GM12872 (cell line): Measurements from ENCODE around the gene SLC25A11.

ENCODE experiments used
- TF ChIP-seq, protein P1 (sequence below): IDR thresholded peaks from 3 replicates; pipeline ENCODE4 v1.5.1; 2011; ENCODE audit warnings: low read depth, mild to moderate bottlenecking, low read length, moderate library complexity; ENCODE audit not compliant: insufficient read depth

Gene SLC25A11

DNA sequence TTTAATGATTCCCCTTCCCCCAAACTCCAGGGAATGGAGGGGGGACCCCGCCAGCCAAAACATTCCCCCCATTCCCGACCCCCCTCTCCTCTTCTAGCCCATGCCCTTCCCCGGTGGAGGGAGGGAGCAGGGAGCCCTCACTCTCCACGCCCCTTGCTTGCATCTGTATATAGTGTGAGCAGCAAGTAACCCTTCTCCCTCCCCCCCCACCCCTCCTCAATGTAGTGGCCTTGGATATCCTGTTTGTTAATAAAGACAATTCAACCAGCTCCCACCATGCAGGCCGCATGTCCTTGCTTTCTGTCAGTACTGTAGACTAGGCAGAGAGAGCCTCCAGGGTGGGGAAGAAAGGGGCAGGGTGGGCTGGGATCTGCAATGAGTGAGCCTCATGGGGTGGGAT lies 42.1 kb downstream of the SLC25A11 start:
- TF ChIP-seq, protein P1, sequence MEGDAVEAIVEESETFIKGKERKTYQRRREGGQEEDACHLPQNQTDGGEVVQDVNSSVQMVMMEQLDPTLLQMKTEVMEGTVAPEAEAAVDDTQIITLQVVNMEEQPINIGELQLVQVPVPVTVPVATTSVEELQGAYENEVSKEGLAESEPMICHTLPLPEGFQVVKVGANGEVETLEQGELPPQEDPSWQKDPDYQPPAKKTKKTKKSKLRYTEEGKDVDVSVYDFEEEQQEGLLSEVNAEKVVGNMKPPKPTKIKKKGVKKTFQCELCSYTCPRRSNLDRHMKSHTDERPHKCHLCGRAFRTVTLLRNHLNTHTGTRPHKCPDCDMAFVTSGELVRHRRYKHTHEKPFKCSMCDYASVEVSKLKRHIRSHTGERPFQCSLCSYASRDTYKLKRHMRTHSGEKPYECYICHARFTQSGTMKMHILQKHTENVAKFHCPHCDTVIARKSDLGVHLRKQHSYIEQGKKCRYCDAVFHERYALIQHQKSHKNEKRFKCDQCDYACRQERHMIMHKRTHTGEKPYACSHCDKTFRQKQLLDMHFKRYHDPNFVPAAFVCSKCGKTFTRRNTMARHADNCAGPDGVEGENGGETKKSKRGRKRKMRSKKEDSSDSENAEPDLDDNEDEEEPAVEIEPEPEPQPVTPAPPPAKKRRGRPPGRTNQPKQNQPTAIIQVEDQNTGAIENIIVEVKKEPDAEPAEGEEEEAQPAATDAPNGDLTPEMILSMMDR = no peak

DNA sequence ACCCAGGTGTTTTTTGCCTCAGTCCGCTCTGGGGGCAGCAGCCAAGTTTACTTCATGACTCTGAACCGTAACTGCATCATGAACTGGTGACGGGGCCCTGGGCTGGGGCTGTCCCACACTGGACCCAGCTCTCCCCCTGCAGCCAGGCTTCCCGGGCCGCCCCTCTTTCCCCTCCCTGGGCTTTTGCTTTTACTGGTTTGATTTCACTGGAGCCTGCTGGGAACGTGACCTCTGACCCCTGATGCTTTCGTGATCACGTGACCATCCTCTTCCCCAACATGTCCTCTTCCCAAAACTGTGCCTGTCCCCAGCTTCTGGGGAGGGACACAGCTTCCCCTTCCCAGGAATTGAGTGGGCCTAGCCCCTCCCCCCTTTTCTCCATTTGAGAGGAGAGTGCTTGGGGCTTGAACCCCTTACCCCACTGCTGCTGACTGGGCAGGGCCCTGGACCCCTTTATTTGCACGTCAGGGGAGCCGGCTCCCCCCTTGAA lies 42.6 kb downstream of the SLC25A11 start:
- TF ChIP-seq, protein P1 = no peak

DNA sequence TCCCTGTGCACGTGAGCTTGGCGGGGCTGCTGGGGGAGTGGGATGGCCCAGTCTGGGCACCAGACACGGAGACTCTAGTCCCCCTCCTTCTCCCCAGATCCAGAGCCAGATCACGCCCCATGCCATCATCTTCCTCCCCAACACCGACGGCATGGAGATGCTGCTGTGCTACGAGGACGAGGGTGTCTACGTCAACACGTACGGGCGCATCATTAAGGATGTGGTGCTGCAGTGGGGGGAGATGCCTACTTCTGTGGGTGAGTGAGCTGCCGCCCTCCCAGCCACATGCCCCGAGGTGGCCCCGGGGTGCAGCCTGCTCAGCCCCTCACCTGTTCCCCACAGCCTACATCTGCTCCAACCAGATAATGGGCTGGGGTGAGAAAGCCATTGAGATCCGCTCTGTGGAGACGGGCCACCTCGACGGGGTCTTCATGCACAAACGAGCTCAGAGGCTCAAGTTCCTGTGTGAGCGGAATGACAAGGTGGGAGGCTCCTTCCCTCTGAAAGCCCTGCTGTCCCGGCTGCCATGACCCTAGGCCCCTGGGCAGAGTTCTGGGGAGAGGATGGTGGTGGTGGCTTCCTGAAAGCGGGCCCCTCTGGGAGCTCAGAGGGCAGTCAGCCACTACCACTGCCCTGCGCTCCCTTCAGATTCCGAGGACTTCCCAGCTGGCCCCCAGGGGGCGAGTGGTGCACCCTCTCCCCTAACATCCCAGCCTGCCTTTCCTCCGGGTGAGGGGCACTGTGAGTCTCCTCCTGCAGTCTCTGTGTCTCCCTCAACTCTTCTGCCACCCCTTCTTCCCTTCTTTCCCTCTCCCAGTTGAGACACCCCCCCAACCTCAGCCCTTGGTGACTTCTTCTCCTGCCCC lies 43.3 kb downstream of the SLC25A11 start:
- TF ChIP-seq, protein P1 = no peak

DNA sequence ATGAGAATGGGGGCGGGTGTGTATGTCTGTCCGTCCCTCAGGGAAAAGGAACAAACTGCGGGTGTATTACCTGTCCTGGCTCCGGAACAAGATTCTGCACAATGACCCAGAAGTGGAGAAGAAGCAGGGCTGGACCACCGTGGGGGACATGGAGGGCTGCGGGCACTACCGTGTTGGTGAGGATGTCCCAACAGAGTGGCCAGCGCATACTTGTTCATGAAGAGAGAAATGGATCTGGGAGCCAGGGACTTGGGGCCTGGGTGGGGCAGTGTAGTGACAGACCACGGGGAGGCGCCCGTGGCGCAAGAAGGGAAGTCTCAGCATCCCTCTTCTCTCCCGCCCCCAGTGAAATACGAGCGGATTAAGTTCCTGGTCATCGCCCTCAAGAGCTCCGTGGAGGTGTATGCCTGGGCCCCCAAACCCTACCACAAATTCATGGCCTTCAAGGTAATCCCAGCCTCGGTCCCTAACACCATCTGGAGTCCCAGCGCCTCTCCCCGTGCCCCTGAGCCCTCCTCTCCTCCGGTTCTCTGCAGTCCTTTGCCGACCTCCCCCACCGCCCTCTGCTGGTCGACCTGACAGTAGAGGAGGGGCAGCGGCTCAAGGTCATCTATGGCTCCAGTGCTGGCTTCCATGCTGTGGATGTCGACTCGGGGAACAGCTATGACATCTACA lies 44.1 kb downstream of the SLC25A11 start:
- TF ChIP-seq, protein P1 = no peak

DNA sequence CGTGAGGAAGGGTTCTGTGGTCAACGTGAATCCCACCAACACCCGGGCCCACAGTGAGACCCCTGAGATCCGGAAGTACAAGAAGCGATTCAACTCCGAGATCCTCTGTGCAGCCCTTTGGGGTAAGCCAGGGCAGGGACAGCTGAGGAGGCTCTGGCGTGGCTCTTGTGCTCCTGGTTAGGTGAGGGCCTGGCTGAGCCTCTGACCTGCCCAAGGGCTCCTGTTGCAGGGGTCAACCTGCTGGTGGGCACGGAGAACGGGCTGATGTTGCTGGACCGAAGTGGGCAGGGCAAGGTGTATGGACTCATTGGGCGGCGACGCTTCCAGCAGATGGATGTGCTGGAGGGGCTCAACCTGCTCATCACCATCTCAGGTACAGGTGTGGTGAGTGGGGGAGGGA lies 44.7 kb downstream of the SLC25A11 start:
- TF ChIP-seq, protein P1 = no peak

DNA sequence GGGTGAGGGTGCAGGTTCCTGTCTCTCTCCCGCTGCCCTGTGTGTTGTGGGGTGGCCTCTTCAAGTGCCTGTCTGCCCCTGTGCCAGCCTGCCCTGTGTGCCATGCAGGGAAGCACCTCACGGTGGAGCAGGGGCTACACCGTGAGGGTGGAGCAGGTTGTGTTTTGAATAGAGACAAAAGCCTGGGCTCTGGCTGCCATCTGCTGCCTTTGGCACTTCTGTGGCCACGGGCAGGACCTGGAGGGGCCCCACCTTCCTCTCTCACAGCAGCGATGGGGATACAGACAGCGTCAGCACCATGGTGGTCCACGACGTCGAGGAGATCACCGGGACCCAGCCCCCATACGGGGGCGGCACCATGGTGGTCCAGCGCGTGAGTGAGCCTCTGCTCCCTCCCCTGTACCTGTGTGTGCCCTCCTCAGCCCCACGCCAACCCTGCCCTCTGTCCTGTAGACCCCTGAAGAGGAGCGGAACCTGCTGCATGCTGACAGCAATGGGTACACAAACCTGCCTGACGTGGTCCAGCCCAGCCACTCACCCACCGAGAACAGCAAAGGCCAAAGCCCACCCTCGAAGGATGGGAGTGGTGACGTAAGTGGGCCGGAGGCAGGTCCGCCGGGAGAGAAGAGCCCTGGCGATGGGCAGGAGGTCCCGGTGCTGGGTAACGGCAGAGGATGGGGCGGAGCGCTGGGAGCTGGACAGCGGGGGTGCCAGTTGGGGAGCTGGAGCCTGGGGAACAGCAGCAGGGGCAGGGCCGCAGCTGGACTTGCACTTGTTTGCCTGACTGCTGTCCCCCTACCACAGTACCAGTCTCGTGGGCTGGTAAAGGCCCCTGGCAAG lies 45.9 kb downstream of the SLC25A11 start:
- TF ChIP-seq, protein P1 = no peak

DNA sequence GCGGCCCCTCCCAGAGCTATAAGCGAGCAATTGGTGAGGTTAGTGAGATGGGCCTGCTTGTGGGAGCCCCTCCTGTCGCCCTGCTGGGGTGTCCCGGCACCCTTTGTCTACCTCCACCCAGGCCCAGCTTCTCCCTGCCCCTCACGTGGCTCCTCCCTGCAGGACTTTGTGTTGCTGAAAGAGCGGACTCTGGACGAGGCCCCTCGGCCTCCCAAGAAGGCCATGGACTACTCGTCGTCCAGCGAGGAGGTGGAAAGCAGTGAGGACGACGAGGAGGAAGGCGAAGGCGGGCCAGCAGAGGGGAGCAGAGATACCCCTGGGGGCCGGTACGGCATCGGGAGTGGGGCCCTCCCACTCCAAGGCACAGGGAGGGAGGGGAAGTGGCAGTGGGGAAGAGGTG lies 46.6 kb downstream of the SLC25A11 start:
- TF ChIP-seq, protein P1 = no peak
